MM.1S (cell line): Measurements from ENCODE around the gene PRR15.

ENCODE experiments used
- EZH2 ChIP-seq: fragments of 300-600 bp; sonication (generic); optimal IDR thresholded peaks from 2 replicates; pipeline ENCODE3; 2017; ENCODE audit warnings: low read depth, mild to moderate bottlenecking, antibody characterized with exemption, low read length, mixed read lengths
- EZH2phosphoT487 ChIP-seq: fragments of 300-600 bp; sonication (generic); IDR thresholded peaks from 2 replicates; pipeline ENCODE4 v1.6.1; 2018; ENCODE audit warnings: antibody characterized with exemption, low read length
- TF ChIP-seq, protein P1 (sequence below): fragments of 300-600 bp; sonication (generic); IDR thresholded peaks from 2 replicates; pipeline ENCODE4 v1.5.1; 2016; ENCODE audit warnings: antibody characterized with exemption, low read length, mixed read lengths

DNA sequence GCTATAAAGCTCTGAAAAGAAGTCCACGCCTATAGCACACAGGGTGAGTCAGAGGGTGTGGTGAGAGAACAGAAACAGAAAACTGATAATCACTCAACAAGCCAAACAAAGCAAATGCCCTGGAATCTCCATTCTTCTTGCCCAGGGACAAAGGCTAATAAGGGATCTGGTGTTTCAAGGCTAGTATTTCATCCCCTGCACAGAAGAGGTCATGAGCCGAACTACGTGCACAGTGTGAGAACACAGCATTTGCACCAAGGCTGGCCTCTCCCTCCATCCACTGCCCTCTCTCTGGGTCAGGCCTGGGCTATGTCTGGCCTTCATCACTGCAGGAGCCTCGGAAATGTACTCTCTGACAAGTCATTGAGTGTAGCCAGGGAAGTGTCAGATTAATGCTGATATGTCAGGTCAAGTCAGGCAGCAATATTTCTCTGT, 42.7 kb downstream of the PRR15 start:
- TF ChIP-seq EZH2phosphoT487 = no peak
- TF ChIP-seq, protein P1, sequence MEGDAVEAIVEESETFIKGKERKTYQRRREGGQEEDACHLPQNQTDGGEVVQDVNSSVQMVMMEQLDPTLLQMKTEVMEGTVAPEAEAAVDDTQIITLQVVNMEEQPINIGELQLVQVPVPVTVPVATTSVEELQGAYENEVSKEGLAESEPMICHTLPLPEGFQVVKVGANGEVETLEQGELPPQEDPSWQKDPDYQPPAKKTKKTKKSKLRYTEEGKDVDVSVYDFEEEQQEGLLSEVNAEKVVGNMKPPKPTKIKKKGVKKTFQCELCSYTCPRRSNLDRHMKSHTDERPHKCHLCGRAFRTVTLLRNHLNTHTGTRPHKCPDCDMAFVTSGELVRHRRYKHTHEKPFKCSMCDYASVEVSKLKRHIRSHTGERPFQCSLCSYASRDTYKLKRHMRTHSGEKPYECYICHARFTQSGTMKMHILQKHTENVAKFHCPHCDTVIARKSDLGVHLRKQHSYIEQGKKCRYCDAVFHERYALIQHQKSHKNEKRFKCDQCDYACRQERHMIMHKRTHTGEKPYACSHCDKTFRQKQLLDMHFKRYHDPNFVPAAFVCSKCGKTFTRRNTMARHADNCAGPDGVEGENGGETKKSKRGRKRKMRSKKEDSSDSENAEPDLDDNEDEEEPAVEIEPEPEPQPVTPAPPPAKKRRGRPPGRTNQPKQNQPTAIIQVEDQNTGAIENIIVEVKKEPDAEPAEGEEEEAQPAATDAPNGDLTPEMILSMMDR = no peak
- TF ChIP-seq EZH2 = no peak
